ENCODE data around the gene FBP1. TPM values are rescaled to one million over a fixed set of nuclear protein-coding genes. Genes with fewer than 3 reads are reported as not detected.
A peak's percentile ranks its signal among the peaks of the same experiment; 100 is the strongest.

The FBP1 gene
- total RNA-seq, 1 experiment from 2014 or later: 1.9 TPM

DNA sequence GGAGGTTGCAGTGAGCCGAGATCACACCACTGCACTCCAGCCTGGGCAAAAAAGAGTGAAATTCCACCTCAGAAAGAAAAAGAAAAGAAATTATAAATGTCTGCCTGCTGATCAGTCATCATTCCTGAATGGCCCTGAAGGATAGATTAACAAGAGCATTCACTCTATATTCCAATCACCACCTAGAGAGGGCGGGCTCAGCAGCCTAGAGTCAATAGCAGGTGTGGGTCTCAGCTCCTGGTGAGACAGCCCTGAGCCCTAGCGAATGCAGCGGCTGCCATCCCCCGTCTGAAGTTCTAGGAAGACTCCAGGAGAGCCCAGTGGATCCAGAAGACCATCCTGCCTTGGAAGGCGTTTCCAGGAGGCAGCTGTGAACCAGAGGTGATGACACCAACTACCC lies 12.0 kb downstream of the FBP1 start:
- Histone ChIP-seq H3K14ac (ENCODE audit: insufficient read depth, low read length) (no peak overlapping the region), H2BK20ac (ENCODE audit: low read depth, low read length, poor library complexity, severe bottlenecking) (no peak overlapping the region), H3K4me2 (ENCODE audit: insufficient read depth, insufficient read length, low read length) (no peak overlapping the region), H2BK120ac (ENCODE audit: low read depth, low read length, poor library complexity, severe bottlenecking) (no peak overlapping the region), H3K79me2 (ENCODE audit: insufficient read depth, low read length) (no peaks in the 10 kb centered on the region), H4K20me1 (ENCODE audit: control insufficient read depth, insufficient read depth, insufficient read length) (no peaks in the 10 kb centered on the region), H3K56ac (ENCODE audit: insufficient read length, low read depth, low read length) (no peak overlapping the region), H3K4ac (ENCODE audit: low read depth, low read length) (no peak overlapping the region), H2AFZ (ENCODE audit: low read length) (no peak overlapping the region), H2BK15ac (ENCODE audit: low read depth, low read length) (no peak overlapping the region), H4K8ac (replicated peaks; ENCODE audit: insufficient read length, low read depth, low read length) (no peak overlapping the region), H3K79me1 (ENCODE audit: insufficient read depth, low read depth, low read length, poor library complexity, severe bottlenecking) (no peaks in the 10 kb centered on the region), H3K23me2 (ENCODE audit: insufficient read length, low read depth, low read length, poor library complexity, severe bottlenecking) (no peaks in the 10 kb centered on the region), H3K4me1 (ENCODE audit: insufficient read depth, low read length) (peaks cover 4% of the 10 kb centered on the region; the same call in 1 of the 2 replicates), H3K18ac (ENCODE audit: insufficient read length, low read depth, low read length) (no peak overlapping the region), H4K5ac (ENCODE audit: insufficient read length, low read depth, low read length) (no peak overlapping the region), H3K27me3 (ENCODE audit: insufficient read depth, low read length) (no peaks in the 10 kb centered on the region), H2BK12ac (ENCODE audit: insufficient read length, low read depth, low read length) (no peak overlapping the region), H3T11ph (ENCODE audit: low read length) (no peak overlapping the region), H2BK5ac (ENCODE audit: insufficient read length, low read length) (no peak overlapping the region), H3K9me3 (ENCODE audit: control insufficient read depth, low read depth, low read length) (no peaks in the 10 kb centered on the region), H3K23ac (ENCODE audit: insufficient read length, low read depth, low read length) (no peak overlapping the region), H3K9ac (ENCODE audit: extremely low read depth, insufficient read length, low read length) (no peak overlapping the region), H4K91ac (ENCODE audit: insufficient read length, low read depth, low read length) (no peak overlapping the region), H3K27ac (ENCODE audit: insufficient read length, low read depth, low read length) (no peak overlapping the region), H2AK5ac (ENCODE audit: insufficient read length, low read length) (no peak overlapping the region)
- DNase-seq: no peak
- peaks cover 4% of the 10 kb centered on the region; the same call in 1 of the 2 replicates for H3K27me3 Mint-ChIP-seq (ENCODE audit: low read depth)
- TF ChIP-seq, protein P1, sequence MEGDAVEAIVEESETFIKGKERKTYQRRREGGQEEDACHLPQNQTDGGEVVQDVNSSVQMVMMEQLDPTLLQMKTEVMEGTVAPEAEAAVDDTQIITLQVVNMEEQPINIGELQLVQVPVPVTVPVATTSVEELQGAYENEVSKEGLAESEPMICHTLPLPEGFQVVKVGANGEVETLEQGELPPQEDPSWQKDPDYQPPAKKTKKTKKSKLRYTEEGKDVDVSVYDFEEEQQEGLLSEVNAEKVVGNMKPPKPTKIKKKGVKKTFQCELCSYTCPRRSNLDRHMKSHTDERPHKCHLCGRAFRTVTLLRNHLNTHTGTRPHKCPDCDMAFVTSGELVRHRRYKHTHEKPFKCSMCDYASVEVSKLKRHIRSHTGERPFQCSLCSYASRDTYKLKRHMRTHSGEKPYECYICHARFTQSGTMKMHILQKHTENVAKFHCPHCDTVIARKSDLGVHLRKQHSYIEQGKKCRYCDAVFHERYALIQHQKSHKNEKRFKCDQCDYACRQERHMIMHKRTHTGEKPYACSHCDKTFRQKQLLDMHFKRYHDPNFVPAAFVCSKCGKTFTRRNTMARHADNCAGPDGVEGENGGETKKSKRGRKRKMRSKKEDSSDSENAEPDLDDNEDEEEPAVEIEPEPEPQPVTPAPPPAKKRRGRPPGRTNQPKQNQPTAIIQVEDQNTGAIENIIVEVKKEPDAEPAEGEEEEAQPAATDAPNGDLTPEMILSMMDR (conservative IDR thresholded peaks at IDR 0.05): peak; percentile 47
- H3K4me1 Mint-ChIP-seq: peaks cover 29 to 43% of the 10 kb centered on the region in 2 experiments
- no peaks in the 10 kb centered on the region for H3K9me3 Mint-ChIP-seq
- no peaks in the 10 kb centered on the region for H3K36me3 Mint-ChIP-seq (ENCODE audit: insufficient read depth in 1 of 3, low read depth in 3 of 3)
- no peak overlapping the region for H3K27ac Mint-ChIP-seq
- WGBS (ENCODE audit: extremely low coverage, insufficient read length, low lambda C conversion rate): no CpG with 5 or more reads among the region's 6 CpGs
- no peak overlapping the region for H3K4me3 Mint-ChIP-seq

Data from H9 (cell line).